WTC11 (cell line): ENCODE data around the gene TUNAR. TPM values are rescaled to one million over a fixed set of nuclear protein-coding genes. Genes with fewer than 3 reads are reported as not detected.

ENCODE experiments used
- ATAC-seq: fragments of 200-7000 bp; cut with Tn5 transposase; 2 replicates; pipeline ENCODE4 v1.10.0; 2021; ENCODE audit warnings: mild to moderate bottlenecking, moderate library complexity
- CTCF ChIA-PET: fragments of 300-600 bp; sonication (Branson Sonifier 250); formaldehyde crosslinking; loops from one replicate; lab custom pipeline; 2021; ENCODE audit warnings: antibody characterized with exemption; lab: Charles Lee
- POLR2A ChIA-PET: fragments of 350-600 bp; sonication (Branson Sonifier 250); formaldehyde crosslinking; loops from one replicate; lab custom pipeline; 2021; ENCODE audit warnings: antibody characterized with exemption; lab: Charles Lee
- DNase-seq: peaks from one replicate; pipeline ENCODE4 v3.0.0; 2021; ENCODE audit warnings: low spot score
- H3K27ac Mint-ChIP-seq: 2 replicates; pipeline ENCODE4 v1.8.0; 2021; ENCODE audit warnings: mixed read lengths
- H3K27me3 Mint-ChIP-seq: 2 replicates; pipeline ENCODE4 v1.8.0; 2021; ENCODE audit warnings: low read depth, mild to moderate bottlenecking, moderate library complexity, mixed read lengths
- H3K36me3 Mint-ChIP-seq: 2 replicates; pipeline ENCODE4 v1.8.0; 2021; ENCODE audit warnings: mixed read lengths
- H3K4me1 Mint-ChIP-seq: 2 replicates; pipeline ENCODE4 v1.8.0; 2022; ENCODE audit warnings: mixed read lengths
- H3K4me3 Mint-ChIP-seq: 2 replicates; pipeline ENCODE4 v1.8.0; 2021; ENCODE audit warnings: mild to moderate bottlenecking, moderate library complexity, mixed read lengths
- H3K9me3 Mint-ChIP-seq: 2 replicates; pipeline ENCODE4 v1.8.0; 2021; ENCODE audit warnings: mixed read lengths
- ARID4B ChIP-seq: sonication (generic); formaldehyde crosslinking; IDR thresholded peaks from 2 replicates; pipeline ENCODE4 v1.8.0; 2023; ENCODE audit warnings: missing genetic modification reagents, mild to moderate bottlenecking, borderline replicate concordance
- ATF3 ChIP-seq: sonication (generic); formaldehyde crosslinking; conservative IDR thresholded peaks from 2 replicates; pipeline ENCODE4 v1.8.1; 2022; ENCODE audit warnings: mild to moderate bottlenecking, missing genetic modification reagents
- HMGA2 ChIP-seq: fragments of 250-450 bp; sonication (Bioruptor Pico); IDR thresholded peaks from 2 replicates; pipeline ENCODE4 v1.4.0; 2021; ENCODE audit warnings: mild to moderate bottlenecking, moderate library complexity
- SMAD3 ChIP-seq: sonication (generic); formaldehyde crosslinking; IDR thresholded peaks from 2 replicates; pipeline ENCODE4 v1.8.0; 2022; ENCODE audit warnings: missing genetic modification reagents, mild to moderate bottlenecking, borderline replicate concordance
- STAT6 ChIP-seq: sonication (generic); formaldehyde crosslinking; conservative IDR thresholded peaks from 2 replicates; pipeline ENCODE4 v1.8.1; 2023; ENCODE audit warnings: mild to moderate bottlenecking, low read depth, missing genetic modification reagents, moderate library complexity
- TCF7 ChIP-seq: sonication (generic); formaldehyde crosslinking; IDR thresholded peaks from 2 replicates; pipeline ENCODE4 v1.8.0; 2022; ENCODE audit warnings: mild to moderate bottlenecking, low read depth, missing genetic modification reagents, moderate library complexity
- TEAD4 ChIP-seq: sonication (generic); formaldehyde crosslinking; IDR thresholded peaks from 2 replicates; pipeline ENCODE4 v1.8.0; 2022; ENCODE audit warnings: mild to moderate bottlenecking, missing genetic modification reagents
- ZNF121 ChIP-seq: sonication (generic); formaldehyde crosslinking; IDR thresholded peaks from 2 replicates; pipeline ENCODE4 v1.8.0; 2023; ENCODE audit warnings: missing genetic modification reagents
- ZNF263 ChIP-seq: sonication (generic); formaldehyde crosslinking; IDR thresholded peaks from 2 replicates; pipeline ENCODE4 v1.8.1; 2022; ENCODE audit warnings: low read depth, mild to moderate bottlenecking, moderate library complexity, missing genetic modification reagents
- ZNF281 ChIP-seq: sonication (generic); formaldehyde crosslinking; IDR thresholded peaks from 2 replicates; pipeline ENCODE4 v1.8.0; 2023; ENCODE audit warnings: mild to moderate bottlenecking, missing genetic modification reagents
- ZNF416 ChIP-seq: fragments of 250-450 bp; sonication (Bioruptor Pico); IDR thresholded peaks from 2 replicates; pipeline ENCODE4 v1.9.0; 2021; ENCODE audit warnings: mild to moderate bottlenecking, inconsistent platforms
- ZNF425 ChIP-seq: fragments of 250-450 bp; sonication (Bioruptor Pico); conservative IDR thresholded peaks from 2 replicates; pipeline ENCODE4 v1.9.0; 2021; ENCODE audit warnings: mild to moderate bottlenecking
- total RNA-seq: library from RNA; stranded (reverse); gene quantifications from 3 replicates; pipeline ENCODE4 v1.2.3, GENCODE V29; 2021
- TF ChIP-seq, protein P1 (sequence below): sonication (generic); formaldehyde crosslinking; IDR thresholded peaks from 2 replicates; pipeline ENCODE4 v1.8.0; 2022; ENCODE audit warnings: mild to moderate bottlenecking, missing genetic modification reagents
- TF ChIP-seq, protein P2 (sequence below): sonication (generic); formaldehyde crosslinking; IDR thresholded peaks from 2 replicates; pipeline ENCODE4 v1.8.0; 2022; ENCODE audit warnings: mild to moderate bottlenecking, missing genetic modification reagents
- TF ChIP-seq, protein P3 (sequence below): fragments of 250-450 bp; sonication (Bioruptor Pico); IDR thresholded peaks from 2 replicates; pipeline ENCODE4 v1.9.0; 2021; ENCODE audit warnings: mild to moderate bottlenecking

TUNAR gene
- total RNA-seq, 1 experiment from 2014 or later, result 36.3 TPM

- TF ChIP-seq ZNF425 (CRISPR knock-in tag) (no peak), ZNF281 (CRISPR knock-in tag) (no peak), ZNF263 (CRISPR knock-in tag) (no peak), ARID4B (no peak), SMAD3 (CRISPR knock-in tag) (no peak)
- TF ChIP-seq, protein P1, sequence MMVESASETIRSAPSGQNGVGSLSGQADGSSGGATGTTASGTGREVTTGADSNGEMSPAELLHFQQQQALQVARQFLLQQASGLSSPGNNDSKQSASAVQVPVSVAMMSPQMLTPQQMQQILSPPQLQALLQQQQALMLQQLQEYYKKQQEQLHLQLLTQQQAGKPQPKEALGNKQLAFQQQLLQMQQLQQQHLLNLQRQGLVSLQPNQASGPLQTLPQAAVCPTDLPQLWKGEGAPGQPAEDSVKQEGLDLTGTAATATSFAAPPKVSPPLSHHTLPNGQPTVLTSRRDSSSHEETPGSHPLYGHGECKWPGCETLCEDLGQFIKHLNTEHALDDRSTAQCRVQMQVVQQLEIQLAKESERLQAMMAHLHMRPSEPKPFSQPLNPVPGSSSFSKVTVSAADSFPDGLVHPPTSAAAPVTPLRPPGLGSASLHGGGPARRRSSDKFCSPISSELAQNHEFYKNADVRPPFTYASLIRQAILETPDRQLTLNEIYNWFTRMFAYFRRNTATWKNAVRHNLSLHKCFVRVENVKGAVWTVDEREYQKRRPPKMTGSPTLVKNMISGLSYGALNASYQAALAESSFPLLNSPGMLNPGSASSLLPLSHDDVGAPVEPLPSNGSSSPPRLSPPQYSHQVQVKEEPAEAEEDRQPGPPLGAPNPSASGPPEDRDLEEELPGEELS (CRISPR knock-in tag), result no peak
- TF ChIP-seq, protein P2, sequence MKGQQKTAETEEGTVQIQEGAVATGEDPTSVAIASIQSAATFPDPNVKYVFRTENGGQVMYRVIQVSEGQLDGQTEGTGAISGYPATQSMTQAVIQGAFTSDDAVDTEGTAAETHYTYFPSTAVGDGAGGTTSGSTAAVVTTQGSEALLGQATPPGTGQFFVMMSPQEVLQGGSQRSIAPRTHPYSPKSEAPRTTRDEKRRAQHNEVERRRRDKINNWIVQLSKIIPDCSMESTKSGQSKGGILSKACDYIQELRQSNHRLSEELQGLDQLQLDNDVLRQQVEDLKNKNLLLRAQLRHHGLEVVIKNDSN (CRISPR knock-in tag), result no peak
- TF ChIP-seq, protein P3, sequence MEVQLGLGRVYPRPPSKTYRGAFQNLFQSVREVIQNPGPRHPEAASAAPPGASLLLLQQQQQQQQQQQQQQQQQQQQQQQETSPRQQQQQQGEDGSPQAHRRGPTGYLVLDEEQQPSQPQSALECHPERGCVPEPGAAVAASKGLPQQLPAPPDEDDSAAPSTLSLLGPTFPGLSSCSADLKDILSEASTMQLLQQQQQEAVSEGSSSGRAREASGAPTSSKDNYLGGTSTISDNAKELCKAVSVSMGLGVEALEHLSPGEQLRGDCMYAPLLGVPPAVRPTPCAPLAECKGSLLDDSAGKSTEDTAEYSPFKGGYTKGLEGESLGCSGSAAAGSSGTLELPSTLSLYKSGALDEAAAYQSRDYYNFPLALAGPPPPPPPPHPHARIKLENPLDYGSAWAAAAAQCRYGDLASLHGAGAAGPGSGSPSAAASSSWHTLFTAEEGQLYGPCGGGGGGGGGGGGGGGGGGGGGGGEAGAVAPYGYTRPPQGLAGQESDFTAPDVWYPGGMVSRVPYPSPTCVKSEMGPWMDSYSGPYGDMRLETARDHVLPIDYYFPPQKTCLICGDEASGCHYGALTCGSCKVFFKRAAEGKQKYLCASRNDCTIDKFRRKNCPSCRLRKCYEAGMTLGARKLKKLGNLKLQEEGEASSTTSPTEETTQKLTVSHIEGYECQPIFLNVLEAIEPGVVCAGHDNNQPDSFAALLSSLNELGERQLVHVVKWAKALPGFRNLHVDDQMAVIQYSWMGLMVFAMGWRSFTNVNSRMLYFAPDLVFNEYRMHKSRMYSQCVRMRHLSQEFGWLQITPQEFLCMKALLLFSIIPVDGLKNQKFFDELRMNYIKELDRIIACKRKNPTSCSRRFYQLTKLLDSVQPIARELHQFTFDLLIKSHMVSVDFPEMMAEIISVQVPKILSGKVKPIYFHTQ, result no peak
Observed at GRCh38 chr14:95855606-95856005, 21.0 kb upstream of the TUNAR start (continued).

DNA sequence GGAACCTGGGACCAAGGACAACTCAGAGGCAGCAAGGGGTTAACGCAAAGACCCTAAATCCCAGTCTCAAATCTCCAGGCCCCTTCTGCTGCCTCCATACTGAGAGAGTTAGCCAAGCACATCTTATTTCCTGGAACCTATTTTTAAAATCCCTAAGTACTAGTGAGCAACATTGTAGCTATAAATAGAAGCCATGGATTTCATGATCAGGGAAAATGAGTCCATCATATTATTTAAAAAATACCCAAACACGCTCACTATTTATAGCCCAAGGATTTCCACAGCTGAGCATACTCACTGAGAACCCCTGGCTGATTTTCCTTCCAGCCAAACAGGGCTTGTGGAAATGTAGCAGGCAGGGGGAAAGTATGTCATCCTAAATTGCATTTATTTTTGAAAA, 19.4 kb upstream of the TUNAR start:
- CTCF ChIA-PET, result no interaction called here
- H3K4me3 Mint-ChIP-seq, result no peak overlapping the region

More for the DNA sequence above, 19.4 kb upstream of the TUNAR start:
- Mint-ChIP-seq H3K27ac (no peak overlapping the region), H3K9me3 (peaks cover 11% of the 10 kb centered on the region)
- POLR2A ChIA-PET, result no interaction called here
- ATAC-seq (no peak), DNase-seq (no peak)
- TF ChIP-seq ZNF121 (CRISPR knock-in tag) (no peak), HMGA2 (no peak), TEAD4 (CRISPR knock-in tag) (no peak), TCF7 (CRISPR knock-in tag) (no peak), STAT6 (CRISPR knock-in tag) (no peak), ZNF416 (no peak), ATF3 (CRISPR knock-in tag) (no peak)
- TF ChIP-seq, all 79 proteins: peak for 0
- H3K27me3 Mint-ChIP-seq, result no peaks in the 10 kb centered on the region
- H3K4me1 Mint-ChIP-seq, result no peaks in the 10 kb centered on the region
- no peaks in the 10 kb centered on the region for H3K36me3 Mint-ChIP-seq
